Spleen (tissue), 7 donors: ENCODE data around the gene NDUFS2.

Experiments used
- POLR2A ChIP-seq, 3 donors: fragments of 450-650 bp; IDR thresholded peaks; one replicate each; pipeline ENCODE4 v1.5.1; 2017; ENCODE audit warnings: antibody characterized with exemption in 3 of 3, mild to moderate bottlenecking in 1 of 3
- POLR2AphosphoS5 ChIP-seq, 3 donors: sonication (generic); formaldehyde crosslinking; IDR thresholded peaks; one replicate each; pipeline ENCODE4 v1.5.1; 2017; ENCODE audit warnings: antibody characterized with exemption in 3 of 3
- TF ChIP-seq, protein P1 (sequence below), 11 experiments: fragments of 200-600 bp in 7 of 11; fragments of 450-650 bp in 4 of 11; sonication (generic) in 4 of 11; IDR thresholded peaks in 8 of 11; conservative IDR thresholded peaks in 3 of 11; 1 replicate in 7 of 11; 2 replicates in 4 of 11; pipeline versions ENCODE4 v1.4.0 to v1.8.0; 2016 to 2021; ENCODE audit warnings: antibody characterized with exemption in 11 of 11, inconsistent platforms in 4 of 11, mild to moderate bottlenecking in 1 of 11
- donor health status: DM: no; HTN: no; CAD: no; lungs with moderate emphysema.
- donor health status: DM: no; HTN: no; CAD: no.
- donor health status: DM: no; HTN: no; CAD: no.

DNA sequence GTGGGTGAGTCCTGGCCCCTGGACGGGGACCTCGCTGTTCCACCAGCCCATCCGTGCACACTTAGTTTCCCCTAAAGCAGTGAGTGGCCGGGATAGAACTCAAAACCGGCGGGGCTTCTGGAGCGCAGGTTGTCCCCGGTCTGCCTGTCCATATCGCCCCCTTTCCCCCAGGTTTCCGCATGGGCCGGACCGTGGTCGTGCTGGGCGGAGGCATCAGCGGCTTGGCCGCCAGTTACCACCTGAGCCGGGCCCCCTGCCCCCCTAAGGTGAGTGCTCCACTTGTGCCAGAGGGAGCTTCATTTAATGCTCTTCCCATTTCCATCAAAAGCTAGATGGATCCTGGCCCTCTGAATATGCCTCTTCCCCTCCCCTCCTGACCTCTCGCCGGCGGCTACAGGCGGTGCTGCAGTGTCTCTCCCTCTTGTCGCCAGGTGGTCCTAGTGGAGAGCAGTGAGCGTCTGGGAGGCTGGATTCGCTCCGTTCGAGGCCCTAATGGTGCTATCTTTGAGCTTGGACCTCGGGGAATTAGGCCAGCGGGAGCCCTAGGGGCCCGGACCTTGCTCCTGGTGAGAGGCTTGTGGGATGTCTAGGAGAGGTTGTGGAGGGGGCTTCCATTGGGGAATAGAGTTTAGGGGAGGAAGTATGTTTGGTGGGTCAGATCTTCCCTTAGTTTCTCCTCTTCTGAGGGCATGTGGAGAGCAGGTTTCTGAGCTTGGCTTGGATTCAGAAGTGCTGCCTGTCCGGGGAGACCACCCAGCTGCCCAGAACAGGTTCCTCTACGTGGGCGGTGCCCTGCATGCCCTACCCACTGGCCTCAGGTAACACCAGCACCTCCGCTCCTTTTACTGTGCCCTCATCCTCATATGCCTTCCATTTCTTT, 35.3 kb upstream of the NDUFS2 start:
- TF ChIP-seq POLR2AphosphoS5 (IDR thresholded peaks at IDR 0.05) = no peak
- TF ChIP-seq, protein P1, sequence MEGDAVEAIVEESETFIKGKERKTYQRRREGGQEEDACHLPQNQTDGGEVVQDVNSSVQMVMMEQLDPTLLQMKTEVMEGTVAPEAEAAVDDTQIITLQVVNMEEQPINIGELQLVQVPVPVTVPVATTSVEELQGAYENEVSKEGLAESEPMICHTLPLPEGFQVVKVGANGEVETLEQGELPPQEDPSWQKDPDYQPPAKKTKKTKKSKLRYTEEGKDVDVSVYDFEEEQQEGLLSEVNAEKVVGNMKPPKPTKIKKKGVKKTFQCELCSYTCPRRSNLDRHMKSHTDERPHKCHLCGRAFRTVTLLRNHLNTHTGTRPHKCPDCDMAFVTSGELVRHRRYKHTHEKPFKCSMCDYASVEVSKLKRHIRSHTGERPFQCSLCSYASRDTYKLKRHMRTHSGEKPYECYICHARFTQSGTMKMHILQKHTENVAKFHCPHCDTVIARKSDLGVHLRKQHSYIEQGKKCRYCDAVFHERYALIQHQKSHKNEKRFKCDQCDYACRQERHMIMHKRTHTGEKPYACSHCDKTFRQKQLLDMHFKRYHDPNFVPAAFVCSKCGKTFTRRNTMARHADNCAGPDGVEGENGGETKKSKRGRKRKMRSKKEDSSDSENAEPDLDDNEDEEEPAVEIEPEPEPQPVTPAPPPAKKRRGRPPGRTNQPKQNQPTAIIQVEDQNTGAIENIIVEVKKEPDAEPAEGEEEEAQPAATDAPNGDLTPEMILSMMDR (IDR thresholded peaks at IDR 0.05 in 8 of 11, conservative IDR thresholded peaks at IDR 0.05 in 3 of 11) = no peak
- TF ChIP-seq POLR2A (IDR thresholded peaks at IDR 0.05) = no peak
